Mucosa of rectum (tissue), 2 donors: ENCODE results near the gene DGKQ.

ENCODE experiments used
- H3K27ac ChIP-seq, 2 donors: one replicate each; pipeline ENCODE4 v1.7.0; 2013; ENCODE audit warnings: inconsistent platforms in 2 of 2, low read depth in 2 of 2, low read length in 2 of 2
- H3K27me3 ChIP-seq, 2 donors: one replicate each; pipeline ENCODE4 v1.7.0; 2013; ENCODE audit warnings: low read length in 2 of 2; ENCODE audit not compliant: control insufficient read depth in 2 of 2, insufficient read depth in 2 of 2
- H3K36me3 ChIP-seq, 2 donors: one replicate each; pipeline ENCODE4 v1.7.0; 2013; ENCODE audit warnings: low read length in 2 of 2; ENCODE audit not compliant: control insufficient read depth in 2 of 2, insufficient read depth in 2 of 2
- H3K4me1 ChIP-seq, 2 donors: one replicate each; pipeline ENCODE4 v1.7.0; 2013; ENCODE audit warnings: low read length in 2 of 2, mild to moderate bottlenecking in 1 of 2; ENCODE audit not compliant: control insufficient read depth in 2 of 2, insufficient read depth in 2 of 2
- H3K4me3 ChIP-seq, 2 donors: one replicate each; pipeline ENCODE4 v1.7.0; 2013; ENCODE audit warnings: low read length in 2 of 2
- H3K9ac ChIP-seq, 2 donors: one replicate each; pipeline ENCODE4 v1.7.0; 2013; ENCODE audit warnings: low read length in 2 of 2, low read depth in 1 of 2, mild to moderate bottlenecking in 1 of 2
- H3K9me3 ChIP-seq, 2 donors: one replicate each; pipeline ENCODE4 v1.7.0; 2013; ENCODE audit warnings: low read length in 2 of 2; ENCODE audit not compliant: control insufficient read depth in 2 of 2
- donor health status: healthy.
- donor health status: Normal muscosa, but diverticular disease.

The DGKQ gene

GRCh38 chr4:917992-918391 is 55.4 kb downstream of the DGKQ start:
- Histone ChIP-seq H3K4me1 (peaks cover 0 to 2% of the 10 kb centered on the region in 2 donors), H3K4me3 (no peak overlapping the region), H3K9ac (no peak overlapping the region), H3K27me3 (no peaks in the 10 kb centered on the region), H3K9me3 (no peaks in the 10 kb centered on the region), H3K27ac (no peak overlapping the region), H3K36me3 (peaks cover 3% of the 10 kb centered on the region in 2 donors)

GRCh38 chr4:917466-917865 is 55.9 kb downstream of the DGKQ start:
- H3K27me3 ChIP-seq = no peaks in the 10 kb centered on the region
- no peak overlapping the region for H3K9ac ChIP-seq
- no peak overlapping the region for H3K4me3 ChIP-seq
- peaks cover 2 to 6% of the 10 kb centered on the region in 2 donors for H3K4me1 ChIP-seq
- H3K36me3 ChIP-seq = peaks cover 0 to 3% of the 10 kb centered on the region in 2 donors
- H3K9me3 ChIP-seq = no peaks in the 10 kb centered on the region
- H3K27ac ChIP-seq = no peak overlapping the region

- Histone ChIP-seq H3K27me3 (no peaks in the 10 kb centered on the region), H3K36me3 (peaks cover 10 to 18% of the 10 kb centered on the region in 2 donors), H3K4me1 (peaks cover 8 to 13% of the 10 kb centered on the region in 2 donors), H3K27ac (no peak overlapping the region), H3K4me3 (no peak overlapping the region), H3K9me3 (no peaks in the 10 kb centered on the region), H3K9ac (no peak overlapping the region)
Observed at GRCh38 chr4:915595-915994, 57.8 kb downstream of the DGKQ start.

GRCh38 chr4:915041-915474 is 58.3 kb downstream of the DGKQ start:
- Histone ChIP-seq H3K4me1 (peaks cover 8 to 13% of the 10 kb centered on the region in 2 donors), H3K36me3 (peaks cover 14 to 20% of the 10 kb centered on the region in 2 donors), H3K9ac (no peak overlapping the region), H3K9me3 (no peaks in the 10 kb centered on the region), H3K27ac (no peak overlapping the region), H3K27me3 (no peaks in the 10 kb centered on the region), H3K4me3 (no peak overlapping the region)

GRCh38 chr4:914531-914930 is 58.8 kb downstream of the DGKQ start:
- Histone ChIP-seq H3K9ac (no peak overlapping the region), H3K27me3 (no peaks in the 10 kb centered on the region), H3K36me3 (peaks cover 14 to 24% of the 10 kb centered on the region in 2 donors), H3K9me3 (no peaks in the 10 kb centered on the region), H3K27ac (no peak overlapping the region), H3K4me3 (no peak overlapping the region), H3K4me1 (peaks cover 8 to 13% of the 10 kb centered on the region in 2 donors)

GRCh38 chr4:913280-913618 is 60.1 kb downstream of the DGKQ start:
- H3K9me3 ChIP-seq = no peaks in the 10 kb centered on the region
- H3K27ac ChIP-seq = no peak overlapping the region
- peaks cover 14 to 32% of the 10 kb centered on the region in 2 donors for H3K36me3 ChIP-seq
- no peak overlapping the region for H3K4me3 ChIP-seq
- peaks cover 8 to 13% of the 10 kb centered on the region in 2 donors for H3K4me1 ChIP-seq
- H3K9ac ChIP-seq = no peak overlapping the region
- H3K27me3 ChIP-seq = no peaks in the 10 kb centered on the region

GRCh38 chr4:912548-913279 is 60.7 kb downstream of the DGKQ start:
- H3K27ac ChIP-seq = peak overlapping the region; percentile 65 to 71

GRCh38 chr4:911871-912490 is 61.4 kb downstream of the DGKQ start:
- Histone ChIP-seq H3K4me3 (no peak overlapping the region), H3K36me3 (peaks cover 19 to 37% of the 10 kb centered on the region in 2 donors), H3K27ac (peak overlapping the region; percentile 65 to 71), H3K9ac (no peak overlapping the region), H3K27me3 (no peaks in the 10 kb centered on the region), H3K4me1 (peaks cover 8 to 13% of the 10 kb centered on the region in 2 donors), H3K9me3 (no peaks in the 10 kb centered on the region)

More at GRCh38 chr4:912548-913279, 60.7 kb downstream of the DGKQ start:
- H3K9ac ChIP-seq = no peak overlapping the region
- peaks cover 8 to 13% of the 10 kb centered on the region in 2 donors for H3K4me1 ChIP-seq
- H3K27me3 ChIP-seq = no peaks in the 10 kb centered on the region
- peaks cover 18 to 36% of the 10 kb centered on the region in 2 donors for H3K36me3 ChIP-seq
- no peak overlapping the region for H3K4me3 ChIP-seq
- no peaks in the 10 kb centered on the region for H3K9me3 ChIP-seq

- Histone ChIP-seq H3K27ac (no peak overlapping the region), H3K9me3 (no peaks in the 10 kb centered on the region), H3K9ac (no peak overlapping the region), H3K36me3 (peaks cover 19 to 43% of the 10 kb centered on the region in 2 donors), H3K27me3 (no peaks in the 10 kb centered on the region), H3K4me1 (peaks cover 8 to 13% of the 10 kb centered on the region in 2 donors), H3K4me3 (no peak overlapping the region)
Observed at GRCh38 chr4:911221-911751, 62.1 kb downstream of the DGKQ start.

GRCh38 chr4:910366-911091 is 62.8 kb downstream of the DGKQ start:
- Histone ChIP-seq H3K36me3 (peaks cover 19 to 50% of the 10 kb centered on the region in 2 donors), H3K27ac (no peak overlapping the region), H3K4me3 (no peak overlapping the region), H3K9me3 (no peaks in the 10 kb centered on the region), H3K27me3 (no peaks in the 10 kb centered on the region), H3K4me1 (peaks cover 8 to 13% of the 10 kb centered on the region in 2 donors), H3K9ac (no peak overlapping the region)
